Endodermal cell (in vitro differentiated cells): ENCODE results near the gene RLIM. TPM values are rescaled to one million over a fixed set of nuclear protein-coding genes. Genes with fewer than 3 reads are reported as not detected.

Source experiments
- DNase-seq: peaks from one replicate; pipeline ENCODE4 v3.0.0-alpha.2; 2017
- H3K27ac ChIP-seq: 2 replicates; pipeline ENCODE4 v1.5.1; 2013; ENCODE audit warnings: mild to moderate bottlenecking, low read depth, low read length, moderate library complexity
- H3K27me3 ChIP-seq: 2 replicates; pipeline ENCODE4 v1.6.1; 2013; ENCODE audit warnings: mild to moderate bottlenecking, low read length, moderate library complexity; ENCODE audit not compliant: insufficient read depth, control insufficient read depth, poor library complexity, severe bottlenecking
- H3K36me3 ChIP-seq: 2 replicates; pipeline ENCODE4 v1.7.0; 2013; ENCODE audit warnings: mild to moderate bottlenecking, low read length, moderate library complexity; ENCODE audit not compliant: control insufficient read depth, insufficient read depth
- H3K4me1 ChIP-seq: one replicate; pipeline ENCODE4 v1.7.0; 2013; ENCODE audit warnings: low read length; ENCODE audit not compliant: control insufficient read depth, insufficient read depth
- H3K4me3 ChIP-seq: 2 replicates; pipeline ENCODE4 v1.5.1; 2013; ENCODE audit warnings: mild to moderate bottlenecking, low read length, moderate library complexity
- H3K9ac ChIP-seq: 2 replicates; pipeline ENCODE4 v1.6.1; 2013; ENCODE audit warnings: mild to moderate bottlenecking, low read length, moderate library complexity; ENCODE audit not compliant: poor library complexity, severe bottlenecking; ENCODE audit errors: extremely low read depth
- H3K9me3 ChIP-seq: 2 replicates; pipeline ENCODE4 v1.6.1; 2013; ENCODE audit warnings: mild to moderate bottlenecking, low read length, moderate library complexity; ENCODE audit not compliant: control insufficient read depth
- H3K27ac Mint-ChIP-seq: 2 replicates; pipeline ENCODE4 v1.8.0; 2020; ENCODE audit warnings: mixed read lengths
- H3K27me3 Mint-ChIP-seq: 2 replicates; pipeline ENCODE4 v1.8.0; 2021; ENCODE audit warnings: mild to moderate bottlenecking, mixed read lengths; ENCODE audit not compliant: insufficient read depth
- H3K36me3 Mint-ChIP-seq: 2 replicates; pipeline ENCODE4 v1.8.0; 2020; ENCODE audit warnings: low read depth, mixed read lengths
- H3K4me1 Mint-ChIP-seq: 2 replicates; pipeline ENCODE4 v1.8.0; 2020; ENCODE audit warnings: mixed read lengths
- H3K4me3 Mint-ChIP-seq: 2 replicates; pipeline ENCODE4 v1.8.0; 2020; ENCODE audit warnings: mild to moderate bottlenecking, moderate library complexity, mixed read lengths
- H3K9me3 Mint-ChIP-seq: 2 replicates; pipeline ENCODE4 v1.8.0; 2020; ENCODE audit warnings: mild to moderate bottlenecking, mixed read lengths
- WGBS, 2 experiments: methylation state at CpG; one replicate each; pipeline versions ENCODE4 v1.1.5 to v1.1.7; 2013; ENCODE audit warnings: missing lambda C conversion rate in 2 of 2, mixed read lengths in 1 of 2; ENCODE audit not compliant: insufficient coverage in 1 of 2, insufficient read length in 1 of 2; 5-methylcytosine and 5-hydroxymethylcytosine counted together
- total RNA-seq, 2 donors: library from RNA; stranded (reverse); fragmentation: NEBNext Ultra II Directional in 1 of 2; extraction: Animal tissue kit (Norgen Biotek cat#: 25700) in 1 of 2; gene quantifications; 2 replicates in 1 of 2; 3 replicates in 1 of 2; pipeline ENCODE4 v1.2.1, GENCODE V29; 2021
- TF ChIP-seq, protein P1 (sequence below): fragments of 200-600 bp; sonication (generic); conservative IDR thresholded peaks from 2 replicates; pipeline ENCODE4 v1.5.0; 2021; ENCODE audit warnings: antibody characterized with exemption, mild to moderate bottlenecking

The RLIM gene
- total RNA-seq, 2 donors from 2014 or later = 33.4 to 44.5 TPM

- H3K4me3 ChIP-seq = no peak overlapping the region
- no peaks in the 10 kb centered on the region for H3K27me3 Mint-ChIP-seq
- no peak overlapping the region for H3K4me3 Mint-ChIP-seq
- DNase-seq = no peak
- TF ChIP-seq, protein P1, sequence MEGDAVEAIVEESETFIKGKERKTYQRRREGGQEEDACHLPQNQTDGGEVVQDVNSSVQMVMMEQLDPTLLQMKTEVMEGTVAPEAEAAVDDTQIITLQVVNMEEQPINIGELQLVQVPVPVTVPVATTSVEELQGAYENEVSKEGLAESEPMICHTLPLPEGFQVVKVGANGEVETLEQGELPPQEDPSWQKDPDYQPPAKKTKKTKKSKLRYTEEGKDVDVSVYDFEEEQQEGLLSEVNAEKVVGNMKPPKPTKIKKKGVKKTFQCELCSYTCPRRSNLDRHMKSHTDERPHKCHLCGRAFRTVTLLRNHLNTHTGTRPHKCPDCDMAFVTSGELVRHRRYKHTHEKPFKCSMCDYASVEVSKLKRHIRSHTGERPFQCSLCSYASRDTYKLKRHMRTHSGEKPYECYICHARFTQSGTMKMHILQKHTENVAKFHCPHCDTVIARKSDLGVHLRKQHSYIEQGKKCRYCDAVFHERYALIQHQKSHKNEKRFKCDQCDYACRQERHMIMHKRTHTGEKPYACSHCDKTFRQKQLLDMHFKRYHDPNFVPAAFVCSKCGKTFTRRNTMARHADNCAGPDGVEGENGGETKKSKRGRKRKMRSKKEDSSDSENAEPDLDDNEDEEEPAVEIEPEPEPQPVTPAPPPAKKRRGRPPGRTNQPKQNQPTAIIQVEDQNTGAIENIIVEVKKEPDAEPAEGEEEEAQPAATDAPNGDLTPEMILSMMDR = no peak
- H3K27ac Mint-ChIP-seq = no peak overlapping the region
- H3K4me1 ChIP-seq = no peaks in the 10 kb centered on the region
- H3K36me3 Mint-ChIP-seq = peaks cover 27% of the 10 kb centered on the region
- H3K27ac ChIP-seq = no peak overlapping the region
- peaks cover 39% of the 10 kb centered on the region for H3K9me3 Mint-ChIP-seq
- no peaks in the 10 kb centered on the region for H3K9me3 ChIP-seq
- H3K9ac ChIP-seq = no peak overlapping the region
- H3K36me3 ChIP-seq = peaks cover 60% of the 10 kb centered on the region
- no peaks in the 10 kb centered on the region for H3K27me3 ChIP-seq
- peaks cover 4% of the 10 kb centered on the region for H3K4me1 Mint-ChIP-seq
These were observed 8.1 kb downstream of the RLIM start for GRCh38 chrX:74606342-74606741.

- peaks cover 4% of the 10 kb centered on the region for H3K4me1 Mint-ChIP-seq
- 88% methylated on average over 2 of the region's 2 CpGs; no CpG with 5 or more reads in 1 of the 2 experiments for WGBS, 2 experiments
- TF ChIP-seq, protein P1 = no peak
- peaks cover 48% of the 10 kb centered on the region for H3K36me3 ChIP-seq
- DNase-seq = no peak
- no peaks in the 10 kb centered on the region for H3K4me1 ChIP-seq
- H3K4me3 Mint-ChIP-seq = no peak overlapping the region
- peaks cover 29% of the 10 kb centered on the region for H3K36me3 Mint-ChIP-seq
- H3K27me3 ChIP-seq = no peaks in the 10 kb centered on the region
- H3K27me3 Mint-ChIP-seq = no peaks in the 10 kb centered on the region
- H3K9me3 Mint-ChIP-seq = peaks cover 44% of the 10 kb centered on the region
- no peak overlapping the region for H3K9ac ChIP-seq
- H3K4me3 ChIP-seq = no peak overlapping the region
- H3K27ac Mint-ChIP-seq = no peak overlapping the region
- no peak overlapping the region for H3K27ac ChIP-seq
- H3K9me3 ChIP-seq = no peaks in the 10 kb centered on the region
These were observed 11.4 kb downstream of the RLIM start for GRCh38 chrX:74603040-74603439.

- TF ChIP-seq, protein P1 = no peak
- Histone ChIP-seq H3K9ac (no peak overlapping the region), H3K9me3 (no peaks in the 10 kb centered on the region), H3K36me3 (peaks cover 48% of the 10 kb centered on the region), H3K27ac (no peak overlapping the region), H3K4me1 (no peaks in the 10 kb centered on the region), H3K4me3 (no peak overlapping the region), H3K27me3 (no peaks in the 10 kb centered on the region)
- H3K9me3 Mint-ChIP-seq = peaks cover 44% of the 10 kb centered on the region
- H3K27me3 Mint-ChIP-seq = no peaks in the 10 kb centered on the region
- no peak overlapping the region for H3K27ac Mint-ChIP-seq
- peaks cover 25% of the 10 kb centered on the region for H3K36me3 Mint-ChIP-seq
- WGBS, 2 experiments = 85 to 100% methylated on average over 3 to 8 of the region's 8 CpGs
- peaks cover 4% of the 10 kb centered on the region for H3K4me1 Mint-ChIP-seq
- H3K4me3 Mint-ChIP-seq = no peak overlapping the region
- DNase-seq = no peak
These were observed 12.3 kb downstream of the RLIM start for GRCh38 chrX:74602142-74602541.
